ENCODE measurements around the gene NUDT3.

DNA sequence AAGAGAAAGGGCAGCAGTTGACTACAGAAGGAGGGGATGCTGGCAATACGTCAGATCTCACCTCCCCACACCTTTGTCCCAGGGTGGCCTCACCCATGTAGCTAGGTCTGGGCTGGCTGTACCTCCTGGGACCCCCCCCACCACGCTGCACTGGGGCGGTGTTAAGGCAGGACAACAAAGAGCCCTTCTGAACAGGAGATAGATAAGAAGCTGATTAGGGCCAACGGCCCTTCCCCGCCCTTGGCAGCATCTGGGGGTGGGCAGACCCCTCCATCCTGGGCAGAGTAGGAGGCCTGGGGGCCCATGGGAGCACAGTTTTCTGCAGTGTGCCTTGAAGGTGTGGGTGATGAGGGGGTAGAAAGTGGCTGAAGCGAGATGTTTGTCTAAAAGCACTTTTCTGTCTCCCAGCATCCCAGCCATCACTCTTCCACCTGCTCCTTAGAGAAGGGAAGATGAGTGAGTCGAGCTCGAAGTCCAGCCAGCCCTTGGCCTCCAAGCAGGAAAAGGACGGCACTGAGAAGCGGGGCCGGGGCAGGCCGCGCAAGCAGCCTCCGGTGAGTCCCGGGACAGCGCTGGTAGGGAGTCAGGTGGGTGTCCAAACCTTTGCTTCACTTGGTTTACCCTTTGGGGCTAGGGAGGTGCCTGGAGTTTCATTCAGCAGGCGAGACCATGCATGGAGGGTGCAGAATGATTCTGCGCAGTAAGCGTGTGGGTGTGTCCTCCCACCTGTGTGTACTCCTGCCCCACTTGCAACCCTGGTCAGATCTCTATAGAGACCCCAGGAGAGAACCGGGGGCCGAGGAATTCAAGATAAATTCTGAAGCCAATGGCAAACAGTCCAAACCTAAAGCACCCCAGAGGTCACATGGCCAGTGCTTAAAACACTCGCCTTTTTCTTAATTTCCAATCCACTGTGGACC lies 151.9 kb downstream of the NUDT3 start:
- TF ChIP-seq CTCF (IDR thresholded peaks at IDR 0.05), result no peak
- no peak for TF ChIP-seq POLR2A (IDR thresholded peaks at IDR 0.05)
